CD14-positive monocyte (primary cell): ENCODE results near the gene SFT2D3. TPM values are rescaled to one million over a fixed set of nuclear protein-coding genes. Genes with fewer than 3 reads are reported as not detected.
A peak's percentile ranks its signal among the peaks of the same experiment; 100 is the strongest.

Experiments used
- DNase-seq, 3 donors: peaks; one replicate each; pipeline ENCODE4 v3.0.0-alpha.2; 2011 to 2022
- H2AFZ ChIP-seq: 2 replicates; pipeline ENCODE4 v1.6.0; 2012; ENCODE audit warnings: mild to moderate bottlenecking, low read depth, low read length, inconsistent platforms; ENCODE audit not compliant: insufficient read depth, poor library complexity, severe bottlenecking
- H3K27ac ChIP-seq, 2 donors: 1 replicate in 1 of 2; 2 replicates in 1 of 2; pipeline ENCODE4 v1.5.1; 2012 to 2013; ENCODE audit warnings: low read length in 2 of 2, control low read depth in 1 of 2, inconsistent platforms in 1 of 2, low read depth in 1 of 2, mild to moderate bottlenecking in 1 of 2
- H3K27me3 ChIP-seq, 2 donors: one replicate each; pipeline versions ENCODE4 v1.6.0 to v1.6.1; 2011 to 2013; ENCODE audit warnings: low read length in 2 of 2; ENCODE audit not compliant: control insufficient read depth in 2 of 2, insufficient read depth in 2 of 2
- H3K36me3 ChIP-seq, 2 donors: replicated peaks in 1 of 2; 1 replicate in 1 of 2; 2 replicates in 1 of 2; pipeline versions ENCODE4 v1.5.1 to v1.6.1; 2012 to 2013; ENCODE audit warnings: low read length in 2 of 2, control low read depth in 1 of 2, inconsistent platforms in 1 of 2, mild to moderate bottlenecking in 1 of 2; ENCODE audit not compliant: insufficient read depth in 2 of 2, control insufficient read depth in 1 of 2
- H3K4me1 ChIP-seq, 2 donors: 1 replicate in 1 of 2; 2 replicates in 1 of 2; pipeline versions ENCODE4 v1.5.1 to v1.6.1; 2012 to 2013; ENCODE audit warnings: low read length in 2 of 2, control low read depth in 1 of 2, inconsistent platforms in 1 of 2, mild to moderate bottlenecking in 1 of 2, moderate library complexity in 1 of 2; ENCODE audit not compliant: insufficient read depth in 2 of 2, control insufficient read depth in 1 of 2
- H3K4me2 ChIP-seq: replicated peaks from 2 replicates; pipeline ENCODE3; 2012; ENCODE audit warnings: low read length, moderate library complexity, mild to moderate bottlenecking; ENCODE audit not compliant: poor library complexity, severe bottlenecking; ENCODE audit errors: extremely low read depth
- H3K4me3 ChIP-seq, 3 experiments: fragments of 200-600 bp in 1 of 3; sonication (generic) in 1 of 3; replicated peaks in 1 of 3; 1 replicate in 2 of 3; 2 replicates in 1 of 3; pipeline ENCODE4 v1.5.1; 2011 to 2013; ENCODE audit warnings: low read length in 3 of 3, mild to moderate bottlenecking in 3 of 3, control low read depth in 2 of 3, low read depth in 2 of 3, inconsistent platforms in 1 of 3, moderate library complexity in 1 of 3
- H3K79me2 ChIP-seq: 2 replicates; pipeline ENCODE4 v1.6.0; 2012; ENCODE audit warnings: mild to moderate bottlenecking, control low read depth, inconsistent platforms, low read length, moderate library complexity; ENCODE audit not compliant: insufficient read depth
- H3K9ac ChIP-seq: 2 replicates; pipeline ENCODE4 v1.6.0; 2017; ENCODE audit warnings: low read length, mild to moderate bottlenecking; ENCODE audit not compliant: insufficient read depth, poor library complexity, severe bottlenecking
- H3K9me3 ChIP-seq, 2 donors: replicated peaks in 1 of 2; 1 replicate in 1 of 2; 2 replicates in 1 of 2; pipeline versions ENCODE4 v1.5.1 to v1.6.1; 2012 to 2013; ENCODE audit warnings: low read length in 2 of 2, control low read depth in 1 of 2; ENCODE audit not compliant: control insufficient read depth in 1 of 2, insufficient read depth in 1 of 2
- H4K20me1 ChIP-seq: 2 replicates; pipeline ENCODE4 v1.6.0; 2012; ENCODE audit warnings: mild to moderate bottlenecking, low read length, control low read depth, moderate library complexity; ENCODE audit not compliant: insufficient read depth
- H3K27ac Mint-ChIP-seq, 7 donors: one replicate each; pipeline ENCODE4 v1.8.0; 2020; ENCODE audit warnings: mild to moderate bottlenecking in 7 of 7, mixed read lengths in 7 of 7, moderate library complexity in 6 of 7, inconsistent platforms in 2 of 7
- H3K27me3 Mint-ChIP-seq, 3 donors: one replicate each; pipeline ENCODE4 v1.8.0; 2021 to 2022; ENCODE audit warnings: low read depth in 3 of 3, mild to moderate bottlenecking in 3 of 3, mixed read lengths in 3 of 3, moderate library complexity in 3 of 3, inconsistent platforms in 1 of 3
- H3K36me3 Mint-ChIP-seq, 2 donors: one replicate each; pipeline ENCODE4 v1.8.0; 2020; ENCODE audit warnings: mixed read lengths in 2 of 2, inconsistent platforms in 1 of 2, mild to moderate bottlenecking in 1 of 2
- H3K4me1 Mint-ChIP-seq: one replicate; pipeline ENCODE4 v1.8.0; 2020; ENCODE audit warnings: mild to moderate bottlenecking, mixed read lengths
- H3K4me3 Mint-ChIP-seq, 2 donors: one replicate each; pipeline ENCODE4 v1.8.0; 2020; ENCODE audit warnings: mild to moderate bottlenecking in 2 of 2, mixed read lengths in 2 of 2, moderate library complexity in 1 of 2
- H3K9me3 Mint-ChIP-seq, 7 donors: one replicate each; pipeline ENCODE4 v1.8.0; 2020 to 2022; ENCODE audit warnings: mixed read lengths in 7 of 7, mild to moderate bottlenecking in 6 of 7, moderate library complexity in 6 of 7, inconsistent platforms in 2 of 7
- CTCF ChIP-seq: fragments of 200-600 bp; IDR thresholded peaks from one replicate; pipeline ENCODE4 v1.8.0; 2022; ENCODE audit warnings: antibody characterized with exemption, mild to moderate bottlenecking
- WGBS: methylation state at CpG from one replicate; pipeline ENCODE4 v1.1.5; 2013; ENCODE audit warnings: missing lambda C conversion rate; ENCODE audit not compliant: insufficient coverage; 5-methylcytosine and 5-hydroxymethylcytosine counted together
- intact Hi-C, 2 donors: fragments of 100-400 bp; cut with micrococcal nuclease; formaldehyde crosslinking; loops; one replicate each; pipeline versions ENCODE4 v1.15.0 to v1.15.1; 2023
- polyA plus RNA-seq, 3 donors: library from polyadenylated mRNA; depleted of rRNA in 1 of 3; unstranded in 2 of 3; stranded (reverse) in 1 of 3; fragments of 300-500 nt in 2 of 3; fragments of >200 nt in 1 of 3; fragmentation: Illumina TruSeq in 2 of 3; gene quantifications; 1 replicate in 2 of 3; 2 replicates in 1 of 3; pipeline ENCODE4 v1.2.3, GENCODE V29; 2012 to 2021

Gene SFT2D3
- polyA plus RNA-seq, 3 donors, result 3.8 to 4.9 TPM; not detected in 1

GRCh38 chr2:127673291-127674069, 27.8 kb upstream of the SFT2D3 start:
- WGBS, result 97% methylated on average over 11 of the region's 17 CpGs
- Mint-ChIP-seq H3K4me1 (peaks cover 10% of the 10 kb centered on the region), H3K4me3 (peak overlapping the region; percentile 37 to 87), H3K27me3 (peaks cover 69 to 93% (median 72%) of the 10 kb centered on the region in 3 donors), H3K9me3 (peaks cover 0 to 9% (median 8%) of the 10 kb centered on the region in 7 donors), H3K36me3 (peaks cover 3 to 11% of the 10 kb centered on the region in 2 donors), H3K27ac (no peak overlapping the region)
- Histone ChIP-seq H3K36me3 (no peaks in the 10 kb centered on the region), H3K9ac (no peak overlapping the region), H4K20me1 (no peaks in the 10 kb centered on the region), H3K27me3 (peaks cover 20 to 60% of the 10 kb centered on the region in 2 donors), H3K4me1 (peaks cover 7 to 13% of the 10 kb centered on the region in 2 donors), H3K9me3 (peaks cover 5 to 7% of the 10 kb centered on the region in 2 donors), H3K4me2 (no peak overlapping the region), H3K4me3 (no peak overlapping the region), H2AFZ (no peak overlapping the region), H3K79me2 (no peaks in the 10 kb centered on the region), H3K27ac (no peak overlapping the region)
- intact Hi-C loops, result no loop called here
- TF ChIP-seq CTCF, result no peak
- no peak for DNase-seq

GRCh38 chr2:127674241-127675209, 26.8 kb upstream of the SFT2D3 start:
- Histone ChIP-seq H4K20me1 (no peaks in the 10 kb centered on the region), H3K4me1 (peaks cover 7 to 13% of the 10 kb centered on the region in 2 donors), H3K4me3 (peak overlapping the region in 1 of 3 experiments; percentile 54), H3K79me2 (no peaks in the 10 kb centered on the region), H3K27me3 (peaks cover 20 to 60% of the 10 kb centered on the region in 2 donors), H3K9me3 (peaks cover 5 to 7% of the 10 kb centered on the region in 2 donors), H2AFZ (peak overlapping the region; percentile 63), H3K27ac (no peak overlapping the region), H3K9ac (peak overlapping the region; percentile 53), H3K36me3 (no peaks in the 10 kb centered on the region), H3K4me2 (peak overlapping the region; percentile 60)
- DNase-seq, result peak in 1 of 3 donors; percentile 25
- H3K4me1 Mint-ChIP-seq, result peaks cover 10% of the 10 kb centered on the region
- H3K36me3 Mint-ChIP-seq, result peaks cover 3 to 11% of the 10 kb centered on the region in 2 donors
- peaks cover 65 to 93% (median 72%) of the 10 kb centered on the region in 3 donors for H3K27me3 Mint-ChIP-seq
- no peak for TF ChIP-seq CTCF
- H3K27ac Mint-ChIP-seq, result peak overlapping the region in 1 of 7 donors; percentile 47
- intact Hi-C loops, result no loop called here
- 11% methylated on average over 55 of the region's 72 CpGs for WGBS
- H3K9me3 Mint-ChIP-seq, result peaks cover 0 to 12% (median 8%) of the 10 kb centered on the region in 7 donors
- H3K4me3 Mint-ChIP-seq, result peak overlapping the region; percentile 68 to 87
